Measurements from ENCODE around the gene TSC22D4. TPM values are rescaled to one million over a fixed set of nuclear protein-coding genes. Genes with fewer than 3 reads are reported as not detected.

TSC22D4 gene
- total RNA-seq, 1 donor from 2014 or later, result 68.7 TPM

GRCh38 chr7:100486753-100487446 is 7.9 kb upstream of the TSC22D4 start:
- Mint-ChIP-seq H3K4me3 (no peak overlapping the region), H3K36me3 (ENCODE audit: low read depth) (no peaks in the 10 kb centered on the region), H3K27me3 (peaks cover 15% of the 10 kb centered on the region), H3K4me1 (peaks cover 7% of the 10 kb centered on the region), H3K9me3 (no peaks in the 10 kb centered on the region), H3K27ac (no peak overlapping the region)
- POLR2A ChIA-PET, result interaction anchor here (0.6 kb wide), 1 partner anchor 293 kb away, joined by 3 read pairs; no protein-coding TSS in a partner anchor
- intact Hi-C loops (cut with micrococcal nuclease), result no loop called here
- ATAC-seq (ENCODE audit: low read depth) (no peak), DNase-seq (no peak)
- CTCF ChIA-PET, result interaction anchor here (2.4 kb wide), 1 partner anchor 73 kb away, joined by 6 read pairs; no protein-coding TSS in a partner anchor
- TF ChIP-seq CTCF (IDR thresholded peaks at IDR 0.05), result no peak

GRCh38 chr7:100486111-100486636 is 7.2 kb upstream of the TSC22D4 start:
- intact Hi-C loops (cut with micrococcal nuclease), result no loop called here
- DNase-seq (no peak), ATAC-seq (ENCODE audit: low read depth) (no peak)
- ChIA-PET CTCF (interaction anchor here (2.4 kb wide), 1 partner anchor 73 kb away, joined by 6 read pairs; no protein-coding TSS in a partner anchor), POLR2A (no interaction called here)
- peaks cover 13% of the 10 kb centered on the region for H3K27me3 Mint-ChIP-seq
- H3K27ac Mint-ChIP-seq, result no peak overlapping the region
- H3K36me3 Mint-ChIP-seq (ENCODE audit: low read depth), result no peaks in the 10 kb centered on the region
- TF ChIP-seq CTCF (IDR thresholded peaks at IDR 0.05), result no peak
- no peaks in the 10 kb centered on the region for H3K9me3 Mint-ChIP-seq
- H3K4me1 Mint-ChIP-seq, result peaks cover 7% of the 10 kb centered on the region
- no peak overlapping the region for H3K4me3 Mint-ChIP-seq

GRCh38 chr7:100485471-100485876 is 6.5 kb upstream of the TSC22D4 start:
- no peaks in the 10 kb centered on the region for H3K36me3 Mint-ChIP-seq (ENCODE audit: low read depth)
- ChIA-PET POLR2A (interaction anchor here (0.6 to 0.7 kb wide), 2 partner anchors 418 to 496 kb away, joined by 6 to 7 read pairs; no protein-coding TSS in a partner anchor), CTCF (no interaction called here)
- H3K4me1 Mint-ChIP-seq, result peaks cover 7% of the 10 kb centered on the region
- no peak for TF ChIP-seq CTCF (IDR thresholded peaks at IDR 0.05)
- DNase-seq (no peak), ATAC-seq (ENCODE audit: low read depth) (no peak)
- no peaks in the 10 kb centered on the region for H3K9me3 Mint-ChIP-seq
- peaks cover 13% of the 10 kb centered on the region for H3K27me3 Mint-ChIP-seq
- H3K27ac Mint-ChIP-seq, result no peak overlapping the region
- intact Hi-C loops (cut with micrococcal nuclease), result no loop called here
- H3K4me3 Mint-ChIP-seq, result no peak overlapping the region

GRCh38 chr7:100484673-100485045 is 5.6 kb upstream of the TSC22D4 start:
- Mint-ChIP-seq H3K4me1 (peaks cover 8% of the 10 kb centered on the region), H3K4me3 (peak overlapping the region; percentile 0), H3K36me3 (ENCODE audit: low read depth) (no peaks in the 10 kb centered on the region), H3K27ac (no peak overlapping the region), H3K9me3 (no peaks in the 10 kb centered on the region), H3K27me3 (peaks cover 8% of the 10 kb centered on the region)
- DNase-seq (no peak), ATAC-seq (ENCODE audit: low read depth) (no peak)
- POLR2A ChIA-PET, result interaction anchor here (0.6 kb wide), 1 partner anchor 419 kb away, joined by 7 read pairs; no protein-coding TSS in a partner anchor
- CTCF ChIA-PET, result interaction anchor here (1.0 kb wide), 1 partner anchor 75 kb away, joined by 4 read pairs; no protein-coding TSS in a partner anchor
- intact Hi-C loops (cut with micrococcal nuclease), result no loop called here
- no peak for TF ChIP-seq CTCF (IDR thresholded peaks at IDR 0.05)

Data from activated B cell treated with CpG ODN at 0.5 μM for 24 hours (primary cell).